Nasal cavity respiratory epithelium epithelial cell of viscerocranial mucosa (primary cell): ENCODE data around the gene C1QL2. TPM values are rescaled to one million over a fixed set of nuclear protein-coding genes. Genes with fewer than 3 reads are reported as not detected.

Source experiments
- total RNA-seq: library from RNA; depleted of rRNA; stranded (reverse); fragments of >200 nt; gene quantifications from 2 replicates; pipeline ENCODE4 v1.2.3, GENCODE V29; 2014

The C1QL2 gene
- not detected in 2 replicates for total RNA-seq

GRCh38 chr2:119158563-119159347 lies at the start of gene C1QL2:
TSS of gene C1QL2 (minus strand) at chr2:119158751. CDS start at chr2:119158269, 482 bp downstream.

Other genes with a start within 250 kb of the C1QL2 start
- gene MARCO, start 216.6 kb downstream of the C1QL2 start, total RNA-seq = 0.07 TPM in 1 of 2 replicates, not detected in the other
- 8.9 and 68.3 TPM in 2 replicates for gene STEAP3, start 65.1 kb upstream of the C1QL2 start, total RNA-seq
- 5.1 and 9.9 TPM in 2 replicates for gene C2orf76, start 208.1 kb upstream of the C1QL2 start, total RNA-seq
- 55.7 and 86.9 TPM in 2 replicates for gene DBI, start 208.2 kb upstream of the C1QL2 start, total RNA-seq